GM23338 (cell line): ENCODE measurements around the gene ABHD14A. TPM values are rescaled to one million over a fixed set of nuclear protein-coding genes. Genes with fewer than 3 reads are reported as not detected.

Experiments used
- ATAC-seq: fragments of 200-7000 bp; cut with Tn5 transposase; 3 replicates; pipeline ENCODE4 v1.9.1; 2020
- DNase-seq: peaks from one replicate; pipeline ENCODE4 v3.0.0-alpha.2; 2015; ENCODE audit warnings: low spot score
- H2AFZ ChIP-seq: fragments of 200-600 bp; sonication (generic); 2 replicates; pipeline ENCODE4 v1.8.0; 2016; ENCODE audit warnings: antibody characterized with exemption, mild to moderate bottlenecking, moderate library complexity
- H3F3A ChIP-seq: fragments of 200-600 bp; sonication (generic); replicated peaks from 2 replicates; pipeline ENCODE4 v1.8.0; 2017; ENCODE audit warnings: antibody characterized with exemption, mixed run types, low read depth
- H3K27ac ChIP-seq: fragments of 200-600 bp; sonication (generic); 2 replicates; pipeline ENCODE4 v1.6.1; 2016; ENCODE audit warnings: low read depth
- H3K27me3 ChIP-seq: fragments of 200-600 bp; sonication (generic); 2 replicates; pipeline ENCODE4 v1.8.0; 2016; ENCODE audit warnings: mild to moderate bottlenecking, mixed run types, moderate library complexity; ENCODE audit not compliant: insufficient read depth
- H3K36me3 ChIP-seq: fragments of 200-600 bp; sonication (generic); 2 replicates; pipeline ENCODE4 v1.8.0; 2016; ENCODE audit warnings: mild to moderate bottlenecking; ENCODE audit not compliant: insufficient read depth
- H3K4me1 ChIP-seq: fragments of 200-600 bp; sonication (generic); 2 replicates; pipeline ENCODE4 v1.8.0; 2016; ENCODE audit warnings: mild to moderate bottlenecking, moderate library complexity; ENCODE audit not compliant: insufficient read depth
- H3K4me2 ChIP-seq: fragments of 200-600 bp; sonication (generic); 2 replicates; pipeline ENCODE4 v1.7.1; 2017; ENCODE audit warnings: mixed run types
- H3K4me3 ChIP-seq: fragments of 200-600 bp; sonication (generic); 2 replicates; pipeline ENCODE4 v1.6.1; 2016; ENCODE audit warnings: mixed run types
- H3K79me2 ChIP-seq: fragments of 200-600 bp; sonication (generic); replicated peaks from 2 replicates; pipeline ENCODE4 v1.8.0; 2017; ENCODE audit warnings: mild to moderate bottlenecking; ENCODE audit not compliant: insufficient read depth
- H3K9me2 ChIP-seq: fragments of 200-600 bp; sonication (generic); 2 replicates; pipeline ENCODE4 v1.8.0; 2017; ENCODE audit not compliant: insufficient read depth
- H4K20me1 ChIP-seq: fragments of 200-600 bp; sonication (generic); replicated peaks from 2 replicates; pipeline ENCODE4 v1.8.0; 2017; ENCODE audit warnings: mild to moderate bottlenecking; ENCODE audit not compliant: insufficient read depth
- H3K27ac Mint-ChIP-seq: 2 replicates; pipeline ENCODE4 v1.8.0; 2020; ENCODE audit warnings: inconsistent platforms, mild to moderate bottlenecking, moderate library complexity, mixed read lengths
- H3K27me3 Mint-ChIP-seq: 3 replicates; pipeline ENCODE4 v1.8.0; 2022; ENCODE audit warnings: low read depth, mild to moderate bottlenecking, moderate library complexity, mixed read lengths, inconsistent platforms; ENCODE audit not compliant: insufficient read depth, poor library complexity
- H3K36me3 Mint-ChIP-seq: 3 replicates; pipeline ENCODE4 v1.8.0; 2021; ENCODE audit warnings: low read depth, mild to moderate bottlenecking, inconsistent platforms, moderate library complexity, mixed read lengths
- H3K4me1 Mint-ChIP-seq: 3 replicates; pipeline ENCODE4 v1.8.0; 2020; ENCODE audit warnings: mild to moderate bottlenecking, inconsistent platforms, mixed read lengths
- H3K4me3 Mint-ChIP-seq: 3 replicates; pipeline ENCODE4 v1.8.0; 2021; ENCODE audit warnings: moderate library complexity, mild to moderate bottlenecking, inconsistent platforms, mixed read lengths
- H3K9me3 Mint-ChIP-seq: 3 replicates; pipeline ENCODE4 v1.8.0; 2020; ENCODE audit warnings: moderate library complexity, mild to moderate bottlenecking, inconsistent platforms, mixed read lengths
- CTCF ChIP-seq, 2 experiments: fragments of 200-600 bp in 1 of 2; sonication (generic) in 1 of 2; conservative IDR thresholded peaks; 2 replicates each; pipeline versions ENCODE4 v1.5.1 to v1.6.1; 2016 to 2017; ENCODE audit warnings: antibody characterized with exemption in 2 of 2, low read depth in 2 of 2, mild to moderate bottlenecking in 2 of 2, moderate library complexity in 1 of 2
- JUNB ChIP-seq: IDR thresholded peaks from one replicate; pipeline ENCODE4 v1.6.1; 2016; ENCODE audit warnings: antibody characterized with exemption; ENCODE audit not compliant: unreplicated experiment
- ZNF114 ChIP-seq: fragments of 250-450 bp; sonication (Bioruptor Pico); IDR thresholded peaks from 2 replicates; pipeline ENCODE4 v1.5.0; 2020; ENCODE audit warnings: mild to moderate bottlenecking, moderate library complexity
- ZNF462 ChIP-seq: fragments of 250-450 bp; sonication (Bioruptor Pico); IDR thresholded peaks from 2 replicates; pipeline ENCODE4 v1.5.0; 2020; ENCODE audit warnings: mild to moderate bottlenecking, moderate library complexity
- polyA plus RNA-seq: library from polyadenylated mRNA; unstranded; fragments of >200 nt; fragmentation: Nextera tagmentation; extraction: Ambion mirVana; gene quantifications from 2 replicates; pipeline ENCODE4 v1.2.1, GENCODE V29; 2016
- total RNA-seq: library from RNA; depleted of rRNA; stranded (reverse); fragments of >200 nt; shearing (Covaris generic); gene quantifications from 2 replicates; pipeline ENCODE4 v1.2.3, GENCODE V29; 2014

The ABHD14A gene
- total and polyA plus RNA-seq, 2 experiments from 2014 or later: 7.8 to 12.7 TPM

GRCh38 chr3:51982352-51982837 is 7.5 kb downstream of the ABHD14A start:
- ATAC-seq (peak; percentile 72), DNase-seq (peak; percentile 79)
- H3K27ac ChIP-seq: peak overlapping the region; percentile 89
- H3K9me2 ChIP-seq: no peaks in the 10 kb centered on the region
- peaks cover 11% of the 10 kb centered on the region for H3F3A ChIP-seq
- peaks cover 15% of the 10 kb centered on the region for H3K4me1 ChIP-seq
- H3K79me2 ChIP-seq: no peaks in the 10 kb centered on the region
- H4K20me1 ChIP-seq: no peaks in the 10 kb centered on the region
- peaks cover 14% of the 10 kb centered on the region for H3K4me1 Mint-ChIP-seq
- H3K36me3 ChIP-seq: no peaks in the 10 kb centered on the region
- TF ChIP-seq ZNF462: no peak
- TF ChIP-seq JUNB: no peak
- peak; percentile 63 to 65 for TF ChIP-seq CTCF (conservative IDR thresholded peaks at IDR 0.05; ENCODE audit: low read depth in 2 of 2)
- TF ChIP-seq ZNF114 (CRISPR knock-in tag): no peak
- peaks cover 15% of the 10 kb centered on the region for H3K27me3 Mint-ChIP-seq
- peak overlapping the region; percentile 92 for H3K27ac Mint-ChIP-seq
- H3K36me3 Mint-ChIP-seq: no peaks in the 10 kb centered on the region
- peak overlapping the region; percentile 82 for H3K4me3 Mint-ChIP-seq
- H2AFZ ChIP-seq: peak overlapping the region; percentile 95
- H3K4me3 ChIP-seq: peak overlapping the region; percentile 90
- H3K4me2 ChIP-seq: peak overlapping the region; percentile 99
- peaks cover 6% of the 10 kb centered on the region; the same call in 1 of the 2 replicates for H3K27me3 ChIP-seq
- no peaks in the 10 kb centered on the region for H3K9me3 Mint-ChIP-seq
